Loucy (cell line): ENCODE data around the gene CPLX4.

Experiments used
- EZH2phosphoT487 ChIP-seq: fragments of 200-600 bp; IDR thresholded peaks from 2 replicates; pipeline ENCODE4 v1.6.1; 2018; ENCODE audit warnings: antibody characterized with exemption, mild to moderate bottlenecking, moderate library complexity, borderline replicate concordance
- TF ChIP-seq, protein P1 (sequence below): fragments of 200-600 bp; sonication (generic); conservative IDR thresholded peaks from 2 replicates; pipeline ENCODE4 v1.5.1; 2014; ENCODE audit warnings: mild to moderate bottlenecking, antibody characterized with exemption, low read length

DNA sequence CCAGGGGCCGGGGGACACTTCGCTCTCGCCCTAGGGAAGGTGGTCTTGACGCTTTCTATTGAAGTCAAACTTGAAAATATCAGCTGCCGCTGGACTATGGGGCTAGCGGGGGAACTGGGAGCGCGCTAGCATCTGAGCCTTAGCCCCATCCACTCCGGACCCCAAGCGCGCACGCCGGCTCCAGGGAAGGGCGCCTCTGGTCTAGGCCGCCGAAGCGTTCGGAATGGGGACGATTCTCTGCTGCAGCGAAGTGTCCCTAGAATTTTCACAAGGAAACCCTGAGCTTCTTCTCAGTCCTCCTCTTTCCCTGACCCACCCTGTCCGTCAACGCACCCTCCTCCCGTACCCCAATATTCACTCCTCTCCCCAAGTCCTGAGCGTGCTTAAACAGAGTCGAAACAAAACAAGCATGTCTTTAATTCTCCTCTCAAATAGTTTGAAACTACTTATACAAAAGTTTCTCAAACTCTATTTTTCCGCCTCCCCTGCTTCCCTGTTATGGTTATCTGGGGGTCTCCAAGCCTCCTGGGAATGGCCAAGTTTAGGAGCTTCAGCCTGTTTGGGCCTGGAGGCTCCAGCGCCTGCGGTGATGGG lies 50.2 kb downstream of the CPLX4 start:
- TF ChIP-seq, protein P1, sequence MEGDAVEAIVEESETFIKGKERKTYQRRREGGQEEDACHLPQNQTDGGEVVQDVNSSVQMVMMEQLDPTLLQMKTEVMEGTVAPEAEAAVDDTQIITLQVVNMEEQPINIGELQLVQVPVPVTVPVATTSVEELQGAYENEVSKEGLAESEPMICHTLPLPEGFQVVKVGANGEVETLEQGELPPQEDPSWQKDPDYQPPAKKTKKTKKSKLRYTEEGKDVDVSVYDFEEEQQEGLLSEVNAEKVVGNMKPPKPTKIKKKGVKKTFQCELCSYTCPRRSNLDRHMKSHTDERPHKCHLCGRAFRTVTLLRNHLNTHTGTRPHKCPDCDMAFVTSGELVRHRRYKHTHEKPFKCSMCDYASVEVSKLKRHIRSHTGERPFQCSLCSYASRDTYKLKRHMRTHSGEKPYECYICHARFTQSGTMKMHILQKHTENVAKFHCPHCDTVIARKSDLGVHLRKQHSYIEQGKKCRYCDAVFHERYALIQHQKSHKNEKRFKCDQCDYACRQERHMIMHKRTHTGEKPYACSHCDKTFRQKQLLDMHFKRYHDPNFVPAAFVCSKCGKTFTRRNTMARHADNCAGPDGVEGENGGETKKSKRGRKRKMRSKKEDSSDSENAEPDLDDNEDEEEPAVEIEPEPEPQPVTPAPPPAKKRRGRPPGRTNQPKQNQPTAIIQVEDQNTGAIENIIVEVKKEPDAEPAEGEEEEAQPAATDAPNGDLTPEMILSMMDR: no peak
- no peak for TF ChIP-seq EZH2phosphoT487
